Stimulated activated effector memory CD8-positive, alpha-beta T cell treated with anti-CD3 and anti-CD28 coated beads, Interleukin-12 subunit alpha, Interleukin-12 subunit beta, amount 100 ng/mL, for 72 hours (primary cell): Measurements from ENCODE around the gene CARF.

Experiments used
- ATAC-seq: fragments of 150-1000 bp; cut with Tn5 transposase; 2 replicates; pipeline ENCODE4 v1.10.0; 2021
- DNase-seq, 2 donors: peaks; one replicate each; pipeline ENCODE4 v3.0.0; 2021 to 2022; ENCODE audit warnings: low spot score in 2 of 2
- H3K27ac Mint-ChIP-seq: one replicate; pipeline ENCODE4 v1.8.0; 2022; ENCODE audit warnings: mild to moderate bottlenecking, mixed read lengths
- H3K36me3 Mint-ChIP-seq: one replicate; pipeline ENCODE4 v1.8.0; 2022; ENCODE audit warnings: mild to moderate bottlenecking, mixed read lengths
- H3K4me1 Mint-ChIP-seq: one replicate; pipeline ENCODE4 v1.8.0; 2022; ENCODE audit warnings: mixed read lengths
- H3K4me3 Mint-ChIP-seq: one replicate; pipeline ENCODE4 v1.8.0; 2022; ENCODE audit warnings: mild to moderate bottlenecking, mixed read lengths
- H3K9me3 Mint-ChIP-seq: one replicate; pipeline ENCODE4 v1.8.0; 2022; ENCODE audit warnings: mixed read lengths

The CARF gene

DNA sequence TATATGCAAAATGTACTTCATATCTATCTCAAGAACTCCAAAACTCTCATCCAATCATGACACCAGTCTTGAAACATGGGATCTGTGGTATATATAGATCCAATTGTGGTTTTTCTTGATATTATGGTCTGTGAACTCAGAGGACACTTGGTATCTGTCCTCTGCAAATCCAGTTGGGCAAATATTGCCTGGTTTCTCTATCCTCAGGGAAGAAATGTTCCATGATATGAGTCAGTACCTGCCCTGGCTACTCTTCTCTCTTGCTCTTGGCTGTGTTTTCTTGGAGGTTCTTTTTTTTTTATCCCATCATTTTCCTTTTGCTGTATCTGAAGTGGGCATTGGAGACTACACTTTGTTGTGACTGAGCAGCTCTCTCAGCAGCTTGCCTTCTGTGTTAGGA lies 113.5 kb downstream of the CARF start:
- no peak overlapping the region for H3K27ac Mint-ChIP-seq
- ATAC-seq (no peak), DNase-seq (no peak)
- no peaks in the 10 kb centered on the region for H3K4me1 Mint-ChIP-seq
- no peak overlapping the region for H3K4me3 Mint-ChIP-seq
- no peaks in the 10 kb centered on the region for H3K36me3 Mint-ChIP-seq
- no peaks in the 10 kb centered on the region for H3K9me3 Mint-ChIP-seq

DNA sequence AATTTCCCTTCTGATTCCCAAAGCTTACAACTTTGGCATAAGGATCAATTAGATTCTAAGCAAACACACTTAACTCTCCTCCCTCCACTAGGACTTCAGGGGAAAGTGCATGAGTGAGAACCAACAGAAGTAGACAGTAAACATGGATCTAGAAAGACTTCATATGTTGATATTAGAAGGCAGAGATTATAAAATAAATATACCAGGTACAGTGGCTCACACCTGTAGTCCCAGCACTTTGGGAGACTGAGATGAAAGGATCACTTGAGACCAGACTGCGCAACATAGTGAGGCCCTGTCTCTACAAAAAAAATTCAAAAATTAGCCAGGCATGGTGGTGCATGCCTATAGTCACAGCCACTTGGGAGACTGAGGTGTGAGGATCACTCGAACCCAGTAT lies 118.5 kb downstream of the CARF start:
- H3K27ac Mint-ChIP-seq, result no peak overlapping the region
- ATAC-seq (no peak), DNase-seq (no peak)
- no peaks in the 10 kb centered on the region for H3K36me3 Mint-ChIP-seq
- H3K9me3 Mint-ChIP-seq, result no peaks in the 10 kb centered on the region
- H3K4me1 Mint-ChIP-seq, result peaks cover 17% of the 10 kb centered on the region
- no peak overlapping the region for H3K4me3 Mint-ChIP-seq

DNA sequence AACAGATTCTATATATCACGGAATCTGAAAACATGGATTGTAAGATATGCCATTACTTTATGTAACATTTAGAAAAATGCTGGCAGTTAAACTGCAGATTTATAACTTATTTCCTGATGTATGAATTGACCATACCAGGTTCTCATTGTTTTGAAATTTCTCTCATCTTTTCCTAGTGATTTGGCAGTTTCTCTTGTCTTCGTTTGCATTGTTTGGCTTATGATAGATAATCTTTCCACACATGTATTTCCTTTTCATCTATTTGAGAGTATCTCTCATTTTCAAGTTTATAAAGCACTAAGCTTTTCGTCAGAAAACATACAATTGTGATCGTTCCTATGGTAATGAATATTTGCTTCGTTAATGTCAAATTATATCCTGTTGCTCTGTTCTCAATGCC lies 118.9 kb downstream of the CARF start:
- H3K4me1 Mint-ChIP-seq, result peaks cover 17% of the 10 kb centered on the region
- no peaks in the 10 kb centered on the region for H3K9me3 Mint-ChIP-seq
- DNase-seq, result no peak
- no peak overlapping the region for H3K27ac Mint-ChIP-seq
- no peak overlapping the region for H3K4me3 Mint-ChIP-seq
- ATAC-seq, result no peak
- H3K36me3 Mint-ChIP-seq, result no peaks in the 10 kb centered on the region

DNA sequence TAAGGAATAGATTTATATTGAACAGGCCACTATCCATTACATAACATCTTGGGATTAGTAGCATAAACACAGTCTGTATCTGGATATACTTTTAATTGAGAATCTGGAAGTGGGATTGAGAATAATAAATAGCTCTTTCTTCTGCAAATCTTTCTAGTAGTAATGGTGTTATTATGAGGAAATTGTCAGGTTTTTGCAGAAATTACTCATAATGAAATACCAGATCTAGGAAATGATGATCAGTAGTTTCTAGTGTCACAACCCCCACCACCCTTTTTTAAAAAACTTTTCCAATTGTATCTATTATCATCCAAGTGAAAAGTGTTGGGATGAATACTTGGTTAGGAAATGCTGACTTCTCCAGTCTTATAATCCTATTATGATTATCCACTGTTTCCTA lies 121.3 kb downstream of the CARF start:
- Mint-ChIP-seq H3K9me3 (no peaks in the 10 kb centered on the region), H3K27ac (no peak overlapping the region), H3K4me3 (no peak overlapping the region), H3K4me1 (peaks cover 17% of the 10 kb centered on the region), H3K36me3 (no peaks in the 10 kb centered on the region)
- DNase-seq (no peak), ATAC-seq (no peak)

DNA sequence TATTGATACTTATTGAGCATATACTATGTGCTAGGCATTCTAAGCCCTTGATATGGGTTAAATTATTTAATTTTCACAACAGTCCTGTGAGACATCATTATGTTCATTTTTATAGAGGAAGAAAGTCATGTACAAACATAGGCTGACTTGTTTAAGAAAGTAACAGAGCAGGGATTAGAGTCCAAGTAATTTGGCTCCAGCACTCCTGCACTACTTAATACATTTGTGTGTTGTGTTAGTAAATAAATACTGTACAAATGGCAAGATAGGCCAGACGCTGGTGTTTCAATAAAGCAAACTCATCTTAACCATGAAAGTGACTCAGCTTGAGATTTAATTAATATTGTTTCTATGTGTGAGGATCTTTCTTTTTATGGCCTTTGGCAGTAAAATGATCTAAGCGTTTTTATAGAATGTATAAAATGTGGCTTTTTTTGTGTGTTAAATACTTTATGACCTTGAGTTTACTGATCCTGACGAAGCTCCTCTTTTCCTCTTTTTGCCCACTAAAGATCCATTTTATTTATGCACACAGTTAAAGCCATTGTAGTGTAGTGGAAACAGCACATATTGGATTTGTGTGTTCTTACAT lies 123.9 kb downstream of the CARF start:
- Mint-ChIP-seq H3K27ac (no peak overlapping the region), H3K9me3 (no peaks in the 10 kb centered on the region), H3K36me3 (peaks cover 8% of the 10 kb centered on the region), H3K4me3 (no peak overlapping the region), H3K4me1 (peaks cover 17% of the 10 kb centered on the region)
- ATAC-seq (no peak), DNase-seq (no peak)
